ENCODE data around the gene RAVER1. TPM values are rescaled to one million over a fixed set of nuclear protein-coding genes. Genes with fewer than 3 reads are reported as not detected.
"Not testable (repeated sequence)": the region's sequence is repeated elsewhere in the genome, so short reads cannot be mapped to it uniquely, and the experiment has no call there.

Gene RAVER1
- total RNA-seq, 1 experiment from 2014 or later, result 13.2 TPM

GRCh38 chr19:10336725-10337124, 3.4 kb upstream of the RAVER1 start:
- Histone ChIP-seq H3K4me1 (ENCODE audit: low read length) (peaks cover 50% of the 10 kb centered on the region), H3K79me2 (ENCODE audit: low read length) (peaks cover 34% of the 10 kb centered on the region)
- H3K27me3 ChIP-seq (ENCODE audit: low read length); H3K4me2 ChIP-seq (ENCODE audit: low read depth, low read length, poor library complexity, severe bottlenecking); H3K27ac ChIP-seq (ENCODE audit: low read length); H3K9me3 ChIP-seq (ENCODE audit: low read length); H3K4me3 ChIP-seq (ENCODE audit: low read length); H3K9me2 ChIP-seq (replicated peaks; ENCODE audit: insufficient read depth, low read length); H2AFZ ChIP-seq (ENCODE audit: low read length); DNase-seq; H4K20me1 ChIP-seq (ENCODE audit: insufficient read depth, low read depth, low read length); H3K36me3 ChIP-seq (ENCODE audit: insufficient read depth, low read length); H3K9ac ChIP-seq (ENCODE audit: low read length): not testable (repeated sequence)

GRCh38 chr19:10335352-10335985, 2.1 kb upstream of the RAVER1 start:
- no peaks in the 10 kb centered on the region; the same call in 1 of the 2 replicates for H4K20me1 ChIP-seq (ENCODE audit: insufficient read depth, low read depth, low read length)
- H3K36me3 ChIP-seq (ENCODE audit: insufficient read depth, low read length), result peaks cover 1% of the 10 kb centered on the region; the same call in 1 of the 2 replicates
- H3K4me2 ChIP-seq (ENCODE audit: low read depth, low read length, poor library complexity, severe bottlenecking), result peak overlapping the region; percentile 91
- H3K9me2 ChIP-seq (replicated peaks; ENCODE audit: insufficient read depth, low read length), result no peaks in the 10 kb centered on the region
- no peak overlapping the region for H3K27ac ChIP-seq (ENCODE audit: low read length)
- H3K4me3 ChIP-seq (ENCODE audit: low read length), result no peak overlapping the region; the same call in 1 of the 2 replicates
- no peaks in the 10 kb centered on the region for H3K9me3 ChIP-seq (ENCODE audit: low read length)
- H3K79me2 ChIP-seq (ENCODE audit: low read length), result peaks cover 43% of the 10 kb centered on the region
- no peak overlapping the region for H2AFZ ChIP-seq (ENCODE audit: low read length)
- H3K4me1 ChIP-seq (ENCODE audit: low read length), result peaks cover 51% of the 10 kb centered on the region
- no peak overlapping the region for H3K9ac ChIP-seq (ENCODE audit: low read length)
- no peak for DNase-seq
- no peaks in the 10 kb centered on the region for H3K27me3 ChIP-seq (ENCODE audit: low read length)

- Histone ChIP-seq H3K4me1 (ENCODE audit: low read length) (peaks cover 48% of the 10 kb centered on the region), H3K9ac (ENCODE audit: low read length) (no peak overlapping the region; the same call in 1 of the 2 replicates)
- DNase-seq, result peak; percentile 94
Observed at GRCh38 chr19:10334588-10335351, 1.4 kb upstream of the RAVER1 start.

GRCh38 chr19:10333758-10334587, 644 bp upstream of the RAVER1 start:
- Histone ChIP-seq H4K20me1 (ENCODE audit: insufficient read depth, low read depth, low read length) (no peaks in the 10 kb centered on the region; the same call in 1 of the 2 replicates), H3K9me2 (replicated peaks; ENCODE audit: insufficient read depth, low read length) (no peaks in the 10 kb centered on the region), H3K9me3 (ENCODE audit: low read length) (no peaks in the 10 kb centered on the region), H3K4me2 (ENCODE audit: low read depth, low read length, poor library complexity, severe bottlenecking) (peak overlapping the region; percentile 91), H2AFZ (ENCODE audit: low read length) (no peak overlapping the region), H3K27me3 (ENCODE audit: low read length) (no peaks in the 10 kb centered on the region), H3K79me2 (ENCODE audit: low read length) (peaks cover 44% of the 10 kb centered on the region), H3K9ac (ENCODE audit: low read length) (peak overlapping the region; percentile 79), H3K27ac (ENCODE audit: low read length) (no peak overlapping the region), H3K36me3 (ENCODE audit: insufficient read depth, low read length) (peaks cover 6% of the 10 kb centered on the region), H3K4me1 (ENCODE audit: low read length) (peaks cover 42% of the 10 kb centered on the region), H3K4me3 (ENCODE audit: low read length) (peak overlapping the region; percentile 76)
- no peak for DNase-seq

More at GRCh38 chr19:10334588-10335351, 1.4 kb upstream of the RAVER1 start:
- no peaks in the 10 kb centered on the region; the same call in 1 of the 2 replicates for H4K20me1 ChIP-seq (ENCODE audit: insufficient read depth, low read depth, low read length)
- no peak overlapping the region for H3K27ac ChIP-seq (ENCODE audit: low read length)
- peak overlapping the region; percentile 76 for H3K4me3 ChIP-seq (ENCODE audit: low read length)
- peak overlapping the region; percentile 91 for H3K4me2 ChIP-seq (ENCODE audit: low read depth, low read length, poor library complexity, severe bottlenecking)
- no peaks in the 10 kb centered on the region for H3K27me3 ChIP-seq (ENCODE audit: low read length)
- H3K79me2 ChIP-seq (ENCODE audit: low read length), result peaks cover 47% of the 10 kb centered on the region
- H2AFZ ChIP-seq (ENCODE audit: low read length), result no peak overlapping the region
- H3K36me3 ChIP-seq (ENCODE audit: insufficient read depth, low read length), result peaks cover 6% of the 10 kb centered on the region
- H3K9me2 ChIP-seq (replicated peaks; ENCODE audit: insufficient read depth, low read length), result no peaks in the 10 kb centered on the region
- no peaks in the 10 kb centered on the region for H3K9me3 ChIP-seq (ENCODE audit: low read length)

- Histone ChIP-seq H3K9me3 (ENCODE audit: low read length) (no peaks in the 10 kb centered on the region), H3K4me3 (ENCODE audit: low read length) (peak overlapping the region; percentile 76), H4K20me1 (ENCODE audit: insufficient read depth, low read depth, low read length) (peaks cover 7% of the 10 kb centered on the region; the same call in 1 of the 2 replicates), H3K4me2 (ENCODE audit: low read depth, low read length, poor library complexity, severe bottlenecking) (peak overlapping the region; percentile 72), H3K79me2 (ENCODE audit: low read length) (peaks cover 36% of the 10 kb centered on the region), H3K27me3 (ENCODE audit: low read length) (no peaks in the 10 kb centered on the region), H3K27ac (ENCODE audit: low read length) (peak overlapping the region; percentile 91; the same call in 1 of the 2 replicates), H2AFZ (ENCODE audit: low read length) (no peak overlapping the region), H3K36me3 (ENCODE audit: insufficient read depth, low read length) (peaks cover 13% of the 10 kb centered on the region), H3K4me1 (ENCODE audit: low read length) (peaks cover 28% of the 10 kb centered on the region), H3K9me2 (replicated peaks; ENCODE audit: insufficient read depth, low read length) (no peaks in the 10 kb centered on the region), H3K9ac (ENCODE audit: low read length) (peak overlapping the region; percentile 98)
- DNase-seq, result no peak
Observed at GRCh38 chr19:10332158-10332964, 968 bp downstream of the RAVER1 start.

GRCh38 chr19:10329555-10329954, 3.8 kb downstream of the RAVER1 start:
- H3K9ac ChIP-seq (ENCODE audit: low read length), result no peak overlapping the region
- no peak overlapping the region for H3K27ac ChIP-seq (ENCODE audit: low read length)
- H3K36me3 ChIP-seq (ENCODE audit: insufficient read depth, low read length), result peaks cover 13% of the 10 kb centered on the region
- no peaks in the 10 kb centered on the region for H3K9me3 ChIP-seq (ENCODE audit: low read length)
- peaks cover 35% of the 10 kb centered on the region for H3K79me2 ChIP-seq (ENCODE audit: low read length)
- no peak overlapping the region for H3K4me2 ChIP-seq (ENCODE audit: low read depth, low read length, poor library complexity, severe bottlenecking)
- DNase-seq, result no peak
- no peaks in the 10 kb centered on the region for H3K9me2 ChIP-seq (replicated peaks; ENCODE audit: insufficient read depth, low read length)
- no peak overlapping the region for H3K4me3 ChIP-seq (ENCODE audit: low read length)
- H3K27me3 ChIP-seq (ENCODE audit: low read length), result no peaks in the 10 kb centered on the region
- H4K20me1 ChIP-seq (ENCODE audit: insufficient read depth, low read depth, low read length), result peaks cover 7% of the 10 kb centered on the region; the same call in 1 of the 2 replicates
- peaks cover 19% of the 10 kb centered on the region for H3K4me1 ChIP-seq (ENCODE audit: low read length)
- H2AFZ ChIP-seq (ENCODE audit: low read length), result no peak overlapping the region

GRCh38 chr19:10328558-10329429, 4.5 kb downstream of the RAVER1 start:
- Histone ChIP-seq H3K27ac (ENCODE audit: low read length) (no peak overlapping the region), H3K27me3 (ENCODE audit: low read length) (no peaks in the 10 kb centered on the region), H3K79me2 (ENCODE audit: low read length) (peaks cover 28% of the 10 kb centered on the region), H3K9ac (ENCODE audit: low read length) (no peak overlapping the region), H3K9me3 (ENCODE audit: low read length) (no peaks in the 10 kb centered on the region), H3K4me1 (ENCODE audit: low read length) (peaks cover 12% of the 10 kb centered on the region), H3K9me2 (replicated peaks; ENCODE audit: insufficient read depth, low read length) (no peaks in the 10 kb centered on the region), H3K36me3 (ENCODE audit: insufficient read depth, low read length) (peaks cover 13% of the 10 kb centered on the region), H2AFZ (ENCODE audit: low read length) (no peak overlapping the region), H3K4me3 (ENCODE audit: low read length) (no peak overlapping the region), H3K4me2 (ENCODE audit: low read depth, low read length, poor library complexity, severe bottlenecking) (no peak overlapping the region), H4K20me1 (ENCODE audit: insufficient read depth, low read depth, low read length) (peaks cover 7% of the 10 kb centered on the region; the same call in 1 of the 2 replicates)
- DNase-seq, result no peak
